IMR-90 (cell line): ENCODE data around the gene RSRC1. TPM values are rescaled to one million over a fixed set of nuclear protein-coding genes. Genes with fewer than 3 reads are reported as not detected.

Source experiments
- ATAC-seq: fragments of 200-7000 bp; cut with Tn5 transposase; 2 replicates; pipeline ENCODE4 v1.9.1; 2020; ENCODE audit warnings: low read depth, mild to moderate bottlenecking, moderate library complexity
- BruUV-seq: library from RNA; stranded (reverse); fragments of 400-500 nt; replicated peaks from 2 replicates; lab custom pipeline; 2021; lab: Mats Ljungman, UMichigan
- CTCF ChIA-PET: fragments of 300-600 bp; formaldehyde crosslinking; extraction: SDS; loops from one replicate; lab custom pipeline; 2021; ENCODE audit warnings: antibody characterized with exemption; lab: Yijun Ruan, JAX
- POLR2A ChIA-PET: fragments of 300-600 bp; sonication (Branson Sonifier 250); formaldehyde crosslinking; loops from one replicate; lab custom pipeline; 2022; ENCODE audit warnings: antibody characterized with exemption; ENCODE audit not compliant: unreplicated experiment; lab: Charles Lee
- DNase-seq: peaks from one replicate; pipeline ENCODE4 v3.0.0; 2013
- H2AFZ ChIP-seq: replicated peaks from 2 replicates; pipeline ENCODE3; 2013; ENCODE audit warnings: low read length, mild to moderate bottlenecking; ENCODE audit not compliant: poor library complexity
- H2AK5ac ChIP-seq: 2 replicates; pipeline ENCODE4 v1.6.1; 2013; ENCODE audit warnings: low read depth, low read length, inconsistent platforms
- H2AK9ac ChIP-seq: replicated peaks from 2 replicates; pipeline ENCODE3; 2013; ENCODE audit warnings: mild to moderate bottlenecking, low read depth, low read length, moderate library complexity; ENCODE audit not compliant: poor library complexity
- H2BK120ac ChIP-seq: 2 replicates; pipeline ENCODE4 v1.6.1; 2013; ENCODE audit warnings: low read depth, low read length, inconsistent platforms
- H2BK15ac ChIP-seq: 3 replicates; pipeline ENCODE4 v1.6.1; 2013; ENCODE audit warnings: low read depth, low read length, inconsistent platforms
- H2BK20ac ChIP-seq: 2 replicates; pipeline ENCODE4 v1.6.1; 2013; ENCODE audit warnings: low read depth, mild to moderate bottlenecking, inconsistent platforms, low read length, moderate library complexity
- H2BK5ac ChIP-seq: 2 replicates; pipeline ENCODE4 v1.6.1; 2013; ENCODE audit warnings: mild to moderate bottlenecking, low read depth, low read length, inconsistent platforms; ENCODE audit not compliant: poor library complexity, severe bottlenecking
- H3K14ac ChIP-seq: replicated peaks from 2 replicates; pipeline ENCODE4 v1.6.1; 2013; ENCODE audit warnings: low read depth, low read length, inconsistent platforms
- H3K18ac ChIP-seq: 2 replicates; pipeline ENCODE4 v1.6.1; 2013; ENCODE audit warnings: low read depth, low read length, control low read depth
- H3K23ac ChIP-seq: 2 replicates; pipeline ENCODE4 v1.6.1; 2013; ENCODE audit warnings: low read depth, low read length, inconsistent platforms
- H3K27ac ChIP-seq: 2 replicates; pipeline ENCODE4 v1.5.1; 2013; ENCODE audit warnings: mild to moderate bottlenecking, control low read depth, low read length; ENCODE audit not compliant: insufficient read depth
- H3K27me3 ChIP-seq: 2 replicates; pipeline ENCODE4 v1.6.1; 2013; ENCODE audit warnings: low read length; ENCODE audit not compliant: control insufficient read depth, insufficient read depth
- H3K36me3 ChIP-seq: 2 replicates; pipeline ENCODE4 v1.6.1; 2013; ENCODE audit warnings: low read length, mixed read lengths; ENCODE audit not compliant: control insufficient read depth, insufficient read depth
- H3K4ac ChIP-seq: 2 replicates; pipeline ENCODE4 v1.6.1; 2013; ENCODE audit warnings: low read depth, low read length, inconsistent platforms
- H3K4me1 ChIP-seq: 2 replicates; pipeline ENCODE4 v1.6.1; 2013; ENCODE audit warnings: low read length, mixed read lengths; ENCODE audit not compliant: control insufficient read depth, insufficient read depth
- H3K4me2 ChIP-seq: 2 replicates; pipeline ENCODE4 v1.6.1; 2013; ENCODE audit warnings: low read depth, mild to moderate bottlenecking, control low read depth, low read length, moderate library complexity
- H3K4me3 ChIP-seq: 2 replicates; pipeline ENCODE4 v1.5.1; 2013; ENCODE audit warnings: low read depth, mild to moderate bottlenecking, control low read depth, low read length, moderate library complexity; ENCODE audit not compliant: insufficient read depth
- H3K56ac ChIP-seq: 2 replicates; pipeline ENCODE4 v1.6.1; 2013; ENCODE audit warnings: low read length, inconsistent platforms; ENCODE audit not compliant: insufficient read depth; ENCODE audit errors: extremely low read depth
- H3K79me1 ChIP-seq, 2 experiments: 2 replicates each; pipeline ENCODE4 v1.6.1; 2013; ENCODE audit warnings: low read length in 2 of 2, inconsistent platforms in 1 of 2, low read depth in 1 of 2
- H3K9ac ChIP-seq: 2 replicates; pipeline ENCODE4 v1.6.1; 2013; ENCODE audit warnings: low read depth, low read length, control low read depth
- H3K9me1 ChIP-seq: 2 replicates; pipeline ENCODE4 v1.6.1; 2013; ENCODE audit warnings: low read length, inconsistent platforms; ENCODE audit not compliant: insufficient read depth
- H3K9me3 ChIP-seq: 2 replicates; pipeline ENCODE4 v1.6.1; 2013; ENCODE audit warnings: low read length; ENCODE audit not compliant: control insufficient read depth, insufficient read depth
- H4K20me1 ChIP-seq: 2 replicates; pipeline ENCODE4 v1.6.1; 2013; ENCODE audit warnings: low read length, inconsistent platforms; ENCODE audit not compliant: insufficient read depth
- H4K5ac ChIP-seq: 2 replicates; pipeline ENCODE4 v1.6.1; 2013; ENCODE audit warnings: mild to moderate bottlenecking, low read depth, low read length, control low read depth
- H4K8ac ChIP-seq, 2 experiments: 2 replicates each; pipeline ENCODE4 v1.6.1; 2013; ENCODE audit warnings: low read depth in 2 of 2, low read length in 2 of 2, control low read depth in 1 of 2, inconsistent platforms in 1 of 2
- H4K91ac ChIP-seq: 2 replicates; pipeline ENCODE4 v1.6.1; 2013; ENCODE audit warnings: low read depth, low read length, inconsistent platforms; ENCODE audit not compliant: insufficient read depth
- CEBPB ChIP-seq: IDR thresholded peaks from 2 replicates; pipeline ENCODE4 v1.6.1; 2012; ENCODE audit warnings: low read depth, low read length, improper control_type of control experiment
- CHD1 ChIP-seq: IDR thresholded peaks from 2 replicates; pipeline ENCODE4 v1.6.1; 2012; ENCODE audit warnings: low read depth, low read length, improper control_type of control experiment
- FOS ChIP-seq: fragments of 150-350 bp; IDR thresholded peaks from 2 replicates; pipeline ENCODE4 v1.6.1; 2016; ENCODE audit warnings: low read depth, low read length
- MAZ ChIP-seq: IDR thresholded peaks from 2 replicates; pipeline ENCODE4 v1.6.1; 2012; ENCODE audit warnings: low read depth, mild to moderate bottlenecking, low read length, improper control_type of control experiment, moderate library complexity, borderline replicate concordance
- MXI1 ChIP-seq: IDR thresholded peaks from 2 replicates; pipeline ENCODE4 v1.6.1; 2012; ENCODE audit warnings: low read depth, mild to moderate bottlenecking, low read length, moderate library complexity, borderline replicate concordance
- POLR2A ChIP-seq: IDR thresholded peaks from 2 replicates; pipeline ENCODE4 v1.6.1; 2012; ENCODE audit warnings: mild to moderate bottlenecking, low read depth, low read length
- RCOR1 ChIP-seq: IDR thresholded peaks from 2 replicates; pipeline ENCODE4 v1.6.1; 2012; ENCODE audit warnings: mild to moderate bottlenecking, low read length, improper control_type of control experiment; ENCODE audit not compliant: insufficient replicate concordance
- WGBS, 2 experiments: methylation state at CpG; one replicate each; pipeline versions ENCODE4 v1.1.5 to v1.1.7; 2013; ENCODE audit warnings: missing lambda C conversion rate in 2 of 2; ENCODE audit not compliant: insufficient read length in 1 of 2; ENCODE audit errors: extremely low coverage in 2 of 2; 5-methylcytosine and 5-hydroxymethylcytosine counted together
- dilution Hi-C: fragments of 300-500 bp; cut with HindIII; formaldehyde crosslinking; loops from one replicate; pipeline ENCODE4 v1.14.3; 2018; ENCODE audit warnings: low sequenced_read_pairs; ENCODE audit not compliant: unreplicated experiment
- in situ Hi-C: fragments of 300-500 bp; cut with MboI; formaldehyde crosslinking; loops from 3 replicates; pipeline ENCODE4 v1.14.3; 2019; ENCODE audit warnings: low sequenced_read_pairs, inconsistent platforms, mixed read lengths
- intact Hi-C: fragments of 100-400 bp; cut with micrococcal nuclease; formaldehyde crosslinking; loops from 2 replicates; pipeline ENCODE4 v1.10.0; 2022
- polyA plus RNA-seq, 3 experiments: library from polyadenylated mRNA; depleted of rRNA; stranded (reverse); fragments of >200 nt; gene quantifications; 2 replicates each; pipeline ENCODE4 v1.2.3, GENCODE V29; 2012; ENCODE audit warnings: low replicate concordance in 1 of 3
- total RNA-seq: library from RNA; depleted of rRNA; stranded (reverse); fragments of >200 nt; gene quantifications from 2 replicates; pipeline ENCODE4 v1.2.3, GENCODE V29; 2012
- TF ChIP-seq, protein P1 (sequence below): fragments of 150-350 bp; IDR thresholded peaks from 2 replicates; pipeline ENCODE4 v1.6.1; 2017; ENCODE audit warnings: mild to moderate bottlenecking, antibody characterized with exemption, low read length, low read depth

Gene RSRC1
- total and polyA plus RNA-seq, 2 of the 4 experiments (the other 2 are of a cell fraction): 3.8 to 41.8 TPM

DNA sequence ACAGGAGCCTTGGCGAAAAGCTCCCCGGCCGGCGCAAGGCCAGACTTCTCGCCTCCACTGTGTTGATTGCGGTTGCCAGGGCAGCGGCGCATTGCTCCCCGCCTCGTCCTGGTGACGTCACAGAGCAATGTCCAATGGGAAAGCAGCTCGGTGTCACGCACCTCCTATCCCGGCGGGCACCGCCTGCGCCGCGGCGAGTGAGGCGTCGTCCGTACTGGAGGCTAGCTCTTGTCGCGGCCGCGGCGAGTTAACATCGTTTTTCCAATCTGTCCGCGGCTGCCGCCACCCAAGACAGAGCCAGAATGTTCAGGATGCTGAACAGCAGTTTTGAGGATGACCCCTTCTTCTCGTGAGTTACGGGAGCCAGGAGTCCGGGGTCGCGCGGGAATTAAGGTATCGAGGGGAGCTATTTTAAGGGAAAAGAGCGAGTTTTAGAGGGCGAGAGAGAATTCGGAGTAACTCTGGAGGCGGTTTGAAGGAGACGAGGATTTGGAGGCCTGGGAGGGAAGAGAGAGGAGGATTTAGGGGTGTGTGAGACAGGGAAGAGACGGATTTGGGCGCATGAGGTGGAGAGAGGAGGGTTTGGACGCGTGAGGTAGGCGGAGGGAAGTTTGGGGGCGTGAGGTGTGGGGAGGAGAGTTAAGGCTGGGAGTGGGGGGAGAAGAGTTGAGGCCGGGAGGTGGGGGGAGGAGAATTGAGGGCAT is 461.3 kb downstream of the RSRC1 start, which contains the start of gene MLF1:
TSS of gene MLF1 (plus strand) at position 196 of the 704 bp plus-strand sequence. CDS start at position 303, 107 bp downstream.
- Histone ChIP-seq H3K56ac (peak within 1 kb of the TSS; percentile 27; the same call in 1 of the 2 replicates), H4K20me1 (no peaks in the 10 kb centered on the region), H2AFZ (peak within 1 kb of the TSS; percentile 96), H4K5ac (no peak within 1 kb of the TSS), H3K18ac (no peak within 1 kb of the TSS), H3K23ac (0 out of 2 replicates have a peak within 1 kb of the TSS, but pooled peaks have one; percentile 48), H2BK5ac (no peak within 1 kb of the TSS), H2AK5ac (0 out of 2 replicates have a peak within 1 kb of the TSS, but pooled peaks have one; percentile 12), H3K36me3 (no peaks in the 10 kb centered on the region), H2BK15ac (no peak within 1 kb of the TSS), H3K4me2 (peak within 1 kb of the TSS; percentile 87), H3K79me1 (no peaks in the 10 kb centered on the region), H4K8ac (peak within 1 kb of the TSS; percentile 18 to 73; a peak in 2 of 4 replicates), H3K4me3 (peak within 1 kb of the TSS; percentile 52), H3K14ac (peak within 1 kb of the TSS; percentile 80; the same call in 1 of the 2 replicates), H3K27me3 (no peaks in the 10 kb centered on the region), H3K9me1 (0 out of 2 replicates have a peak, but pooled peaks cover 2% of the 10 kb centered on the region), H3K4me1 (no peaks in the 10 kb centered on the region), H3K9me3 (no peaks in the 10 kb centered on the region), H4K91ac (no peak within 1 kb of the TSS), H3K27ac (0 out of 2 replicates have a peak within 1 kb of the TSS, but pooled peaks have one; percentile 1), H3K9ac (peak within 1 kb of the TSS; percentile 33), H2AK9ac (peak within 1 kb of the TSS; percentile 30), H2BK120ac (no peak within 1 kb of the TSS), H3K4ac (peak within 1 kb of the TSS; percentile 49; the same call in 1 of the 2 replicates), H2BK20ac (no peak within 1 kb of the TSS)
- ChIA-PET CTCF (interaction anchor here (0.6 kb wide), 2 partner anchors 8 to 9 kb away, joined by 3 read pairs; no protein-coding TSS in a partner anchor), POLR2A (no interaction called here)
- ATAC-seq: peak; percentile 100
- dilution Hi-C loops (no loop called here), intact Hi-C loops (loop anchor here (1.0 to 5.0 kb wide), 2 partner anchors 63 to 71 kb away; partner anchors contain the start of gene GFM1), in situ Hi-C loops (no loop called here)
- WGBS, 2 experiments: 1% methylated on average over 41 of the region's 51 CpGs; no CpG with 5 or more reads in 1 of the 2 experiments
- BruUV-seq: no TSS peak
- TF ChIP-seq FOS (peak; percentile 11; the same call in 1 of the 2 replicates), MXI1 (peak; percentile 38; the same call in 1 of the 2 replicates), RCOR1 (no peak), MAZ (peak; percentile 88; the same call in 1 of the 2 replicates), POLR2A (peak; percentile 95), CEBPB (peak; percentile 41; the same call in 1 of the 2 replicates), CHD1 (no peak)
- TF ChIP-seq, protein P1, sequence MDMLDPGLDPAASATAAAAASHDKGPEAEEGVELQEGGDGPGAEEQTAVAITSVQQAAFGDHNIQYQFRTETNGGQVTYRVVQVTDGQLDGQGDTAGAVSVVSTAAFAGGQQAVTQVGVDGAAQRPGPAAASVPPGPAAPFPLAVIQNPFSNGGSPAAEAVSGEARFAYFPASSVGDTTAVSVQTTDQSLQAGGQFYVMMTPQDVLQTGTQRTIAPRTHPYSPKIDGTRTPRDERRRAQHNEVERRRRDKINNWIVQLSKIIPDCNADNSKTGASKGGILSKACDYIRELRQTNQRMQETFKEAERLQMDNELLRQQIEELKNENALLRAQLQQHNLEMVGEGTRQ: peak; percentile 85
- DNase-seq: peak; percentile 93
